ENCODE data around the gene GNAT1.

GNAT1 gene

DNA sequence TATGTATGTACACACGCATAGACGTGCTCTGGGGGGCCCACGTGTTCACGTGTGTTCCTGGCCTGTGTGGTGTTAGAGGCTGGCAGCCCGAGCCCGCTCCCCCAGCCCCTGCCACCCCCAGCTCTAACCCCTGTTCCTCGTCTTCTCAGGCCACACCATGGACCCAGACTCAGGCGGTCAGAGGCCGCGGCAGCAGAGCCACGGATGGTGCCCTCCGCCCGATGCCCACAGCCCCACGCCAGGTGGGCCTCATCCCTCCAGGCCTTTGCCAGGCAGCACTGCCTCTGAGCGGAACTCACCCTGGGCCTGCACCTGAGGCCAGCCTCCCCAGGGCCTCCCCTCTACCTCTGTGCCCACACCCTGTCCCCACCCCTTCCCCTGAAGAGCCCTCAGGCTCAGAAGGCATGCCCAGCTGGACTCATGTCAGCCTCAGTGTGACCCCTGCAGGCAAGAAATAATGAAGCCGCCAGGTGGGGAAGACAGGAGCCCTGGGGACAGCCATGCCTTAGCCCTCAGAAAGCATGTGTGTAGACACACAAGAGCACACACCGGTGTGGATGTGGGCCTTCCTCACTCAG lies 16.4 kb upstream of the GNAT1 start:
- TF ChIP-seq, protein P1, sequence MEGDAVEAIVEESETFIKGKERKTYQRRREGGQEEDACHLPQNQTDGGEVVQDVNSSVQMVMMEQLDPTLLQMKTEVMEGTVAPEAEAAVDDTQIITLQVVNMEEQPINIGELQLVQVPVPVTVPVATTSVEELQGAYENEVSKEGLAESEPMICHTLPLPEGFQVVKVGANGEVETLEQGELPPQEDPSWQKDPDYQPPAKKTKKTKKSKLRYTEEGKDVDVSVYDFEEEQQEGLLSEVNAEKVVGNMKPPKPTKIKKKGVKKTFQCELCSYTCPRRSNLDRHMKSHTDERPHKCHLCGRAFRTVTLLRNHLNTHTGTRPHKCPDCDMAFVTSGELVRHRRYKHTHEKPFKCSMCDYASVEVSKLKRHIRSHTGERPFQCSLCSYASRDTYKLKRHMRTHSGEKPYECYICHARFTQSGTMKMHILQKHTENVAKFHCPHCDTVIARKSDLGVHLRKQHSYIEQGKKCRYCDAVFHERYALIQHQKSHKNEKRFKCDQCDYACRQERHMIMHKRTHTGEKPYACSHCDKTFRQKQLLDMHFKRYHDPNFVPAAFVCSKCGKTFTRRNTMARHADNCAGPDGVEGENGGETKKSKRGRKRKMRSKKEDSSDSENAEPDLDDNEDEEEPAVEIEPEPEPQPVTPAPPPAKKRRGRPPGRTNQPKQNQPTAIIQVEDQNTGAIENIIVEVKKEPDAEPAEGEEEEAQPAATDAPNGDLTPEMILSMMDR (IDR thresholded peaks at IDR 0.05), result no peak

GRCh38 chr3:50177346-50177745 lies 14.1 kb upstream of the GNAT1 start:
- TF ChIP-seq, protein P1 (IDR thresholded peaks at IDR 0.05), result no peak

- TF ChIP-seq, protein P1 (IDR thresholded peaks at IDR 0.05), result no peak
Observed at GRCh38 chr3:50179710-50180109, 11.7 kb upstream of the GNAT1 start.

DNA sequence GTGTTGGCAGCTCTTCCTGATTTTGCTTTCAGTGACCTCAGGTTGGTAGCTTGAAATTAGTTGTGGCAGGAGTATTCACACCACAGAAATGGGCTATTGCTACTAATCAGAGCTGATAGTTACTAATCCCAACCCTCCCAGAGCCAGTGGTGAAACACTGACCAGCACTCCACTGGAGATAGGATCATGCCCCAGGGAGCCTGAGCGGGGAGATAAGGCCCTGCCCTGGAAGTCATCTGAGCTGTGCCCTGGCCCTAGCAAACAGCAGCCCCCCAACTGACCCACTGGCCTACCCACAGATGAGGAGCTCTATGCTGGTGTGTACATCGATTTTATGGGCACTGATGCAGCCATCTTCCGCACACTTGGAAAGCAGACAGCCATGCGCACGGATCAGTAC lies 9.4 kb upstream of the GNAT1 start:
- TF ChIP-seq, protein P1 (IDR thresholded peaks at IDR 0.05), result no peak

DNA sequence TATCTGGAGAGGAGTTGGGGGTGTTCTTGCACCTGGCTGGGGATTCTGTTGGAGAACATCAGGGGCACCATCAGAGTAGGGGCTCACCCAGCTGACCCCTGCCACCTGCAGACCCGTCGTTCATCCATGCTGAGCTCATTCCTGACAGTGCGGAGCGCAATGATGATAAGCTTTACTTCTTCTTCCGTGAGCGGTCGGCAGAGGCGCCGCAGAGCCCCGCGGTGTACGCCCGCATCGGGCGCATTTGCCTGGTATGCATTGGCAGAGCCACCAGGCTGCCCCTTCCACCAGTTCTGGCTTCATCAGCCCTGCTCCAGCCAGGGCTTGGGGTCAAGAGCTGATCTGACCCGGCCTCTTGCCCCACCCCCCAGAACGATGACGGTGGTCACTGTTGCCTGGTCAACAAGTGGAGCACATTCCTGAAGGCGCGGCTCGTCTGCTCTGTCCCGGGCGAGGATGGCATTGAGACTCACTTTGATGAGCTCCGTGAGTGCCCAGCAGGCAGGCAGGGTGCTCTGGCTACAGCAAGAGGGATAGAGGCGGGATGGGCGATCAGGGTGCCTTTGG lies 8.8 kb upstream of the GNAT1 start:
- TF ChIP-seq, protein P1 (IDR thresholded peaks at IDR 0.05), result no peak

DNA sequence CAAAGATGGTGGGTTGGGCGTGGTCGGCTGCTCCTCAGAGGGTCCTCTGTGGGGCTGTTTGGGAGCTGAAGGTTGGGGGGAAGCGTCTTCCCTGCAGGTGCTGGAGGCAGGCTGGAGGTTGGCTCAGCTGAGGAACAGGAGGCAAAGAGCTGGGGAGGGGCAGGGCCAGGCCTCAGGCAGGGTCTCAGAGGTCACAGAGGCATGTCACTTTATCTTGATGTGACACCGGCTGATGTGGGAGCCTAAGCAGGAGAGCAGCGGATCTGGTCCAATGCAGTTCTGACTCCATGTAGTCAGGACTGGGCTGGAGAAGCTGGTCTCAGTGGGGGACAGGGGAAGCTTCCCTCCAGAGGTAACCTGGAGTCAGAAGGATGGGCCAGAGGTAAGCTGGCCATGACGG lies 7.7 kb upstream of the GNAT1 start:
- TF ChIP-seq, protein P1 (IDR thresholded peaks at IDR 0.05), result no peak

- TF ChIP-seq, protein P1 (IDR thresholded peaks at IDR 0.05), result no peak
Observed at GRCh38 chr3:50184242-50184978, 7.0 kb upstream of the GNAT1 start.

Data from LNCAP (cell line).